ENCODE data around the gene FGF2. TPM values are rescaled to one million over a fixed set of nuclear protein-coding genes. Genes with fewer than 3 reads are reported as not detected.

Gene FGF2
- total RNA-seq, 1 experiment from 2014 or later: 134 TPM

- Mint-ChIP-seq H3K36me3 (ENCODE audit: insufficient read depth, unreplicated experiment) (peaks cover 6% of the 10 kb centered on the region), H3K27ac (ENCODE audit: low read depth, unreplicated experiment) (no peak overlapping the region), H3K27me3 (ENCODE audit: insufficient read depth, unreplicated experiment) (no peaks in the 10 kb centered on the region), H3K9me3 (ENCODE audit: unreplicated experiment) (no peaks in the 10 kb centered on the region), H3K4me1 (ENCODE audit: insufficient read depth, unreplicated experiment) (peaks cover 17% of the 10 kb centered on the region), H3K4me3 (ENCODE audit: unreplicated experiment) (peak overlapping the region; percentile 77)
- ChIA-PET POLR2A (interaction anchor here (0.6 to 2.5 kb wide), 6 partner anchors 16 to 86 kb away, joined by 3 to 23 read pairs (median 3); no protein-coding TSS in a partner anchor), CTCF (interaction anchor here (0.6 kb wide), 1 partner anchor 68 kb away, joined by 3 read pairs; no protein-coding TSS in a partner anchor)
- BruUV-seq (replicated peaks): no TSS peak
- intact Hi-C loops (cut with micrococcal nuclease): loop anchor here (2.0 to 5.0 kb wide), 3 partner anchors 27 to 71 kb away; no protein-coding TSS in a partner anchor
- TF ChIP-seq CTCF (IDR thresholded peaks at IDR 0.05; ENCODE audit: unreplicated experiment): no peak
- DNase-seq (ENCODE audit: unreplicated experiment): no peak
Observed at GRCh38 chr4:122826079-122826527, 528 bp upstream of the FGF2 start.

GRCh38 chr4:122827258-122827878, 737 bp downstream of the FGF2 start:
- peak; percentile 47 for DNase-seq (ENCODE audit: unreplicated experiment)
- Mint-ChIP-seq H3K27ac (ENCODE audit: low read depth, unreplicated experiment) (peak overlapping the region; percentile 91), H3K9me3 (ENCODE audit: unreplicated experiment) (no peaks in the 10 kb centered on the region), H3K27me3 (ENCODE audit: insufficient read depth, unreplicated experiment) (no peaks in the 10 kb centered on the region), H3K4me3 (ENCODE audit: unreplicated experiment) (peak overlapping the region; percentile 77), H3K4me1 (ENCODE audit: insufficient read depth, unreplicated experiment) (peaks cover 22% of the 10 kb centered on the region), H3K36me3 (ENCODE audit: insufficient read depth, unreplicated experiment) (peaks cover 6% of the 10 kb centered on the region)
- TF ChIP-seq CTCF (IDR thresholded peaks at IDR 0.05; ENCODE audit: unreplicated experiment): no peak
- CTCF ChIA-PET: interaction anchor here (0.6 to 4.2 kb wide), 14 partner anchors 9 to 103 kb away, joined by 3 to 25 read pairs (median 4); partner anchors contain the start of gene BBS12
- intact Hi-C loops (cut with micrococcal nuclease): loop anchor here (2.0 to 5.0 kb wide), 3 partner anchors 29 to 70 kb away; no protein-coding TSS in a partner anchor
- TSS peak; percentile 96 for BruUV-seq (replicated peaks)
- POLR2A ChIA-PET: interaction anchor here (0.7 to 2.5 kb wide), 32 partner anchors 9 to 100 kb away, joined by 3 to 25 read pairs (median 5); partner anchors contain the start of genes BBS12 and NUDT6

GRCh38 chr4:122827879-122828601, 1.4 kb downstream of the FGF2 start:
- intact Hi-C loops (cut with micrococcal nuclease): loop anchor here (1.0 to 5.0 kb wide), 6 partner anchors 29 to 96 kb away; partner anchors contain the start of gene BBS12
- H3K4me1 Mint-ChIP-seq (ENCODE audit: insufficient read depth, unreplicated experiment): peaks cover 26% of the 10 kb centered on the region
- H3K4me3 Mint-ChIP-seq (ENCODE audit: unreplicated experiment): peak overlapping the region; percentile 77
- H3K9me3 Mint-ChIP-seq (ENCODE audit: unreplicated experiment): no peaks in the 10 kb centered on the region
- TF ChIP-seq CTCF (IDR thresholded peaks at IDR 0.05; ENCODE audit: unreplicated experiment): no peak
- DNase-seq (ENCODE audit: unreplicated experiment): peak; percentile 75
- POLR2A ChIA-PET: interaction anchor here (0.6 to 2.5 kb wide), 32 partner anchors 8 to 236 kb away, joined by 3 to 25 read pairs (median 5); partner anchors contain the start of genes BBS12 and NUDT6
- CTCF ChIA-PET: interaction anchor here (0.6 to 4.2 kb wide), 15 partner anchors 10 to 103 kb away, joined by 3 to 25 read pairs (median 4); partner anchors contain the start of gene BBS12
- peak overlapping the region; percentile 91 for H3K27ac Mint-ChIP-seq (ENCODE audit: low read depth, unreplicated experiment)
- TSS peak; percentile 59 for BruUV-seq (replicated peaks)
- H3K36me3 Mint-ChIP-seq (ENCODE audit: insufficient read depth, unreplicated experiment): peaks cover 6% of the 10 kb centered on the region
- no peaks in the 10 kb centered on the region for H3K27me3 Mint-ChIP-seq (ENCODE audit: insufficient read depth, unreplicated experiment)

Measured in MCF 10A (cell line).